Parathyroid adenoma (tissue), 2 donors: ENCODE results near the gene FKBP6.

ENCODE experiments used
- H2AFZ ChIP-seq: fragments of 300-600 bp; sonication (generic); one replicate; pipeline ENCODE4 v1.7.0; 2017; ENCODE audit warnings: antibody characterized with exemption, mild to moderate bottlenecking
- H3K27ac ChIP-seq: fragments of 300-600 bp; sonication (generic); one replicate; pipeline ENCODE4 v1.7.0; 2017
- H3K27me3 ChIP-seq: fragments of 300-600 bp; sonication (generic); one replicate; pipeline ENCODE4 v1.7.0; 2017; ENCODE audit warnings: low read length; ENCODE audit not compliant: control insufficient read depth, insufficient read depth
- H3K36me3 ChIP-seq: fragments of 300-600 bp; sonication (generic); one replicate; pipeline ENCODE4 v1.7.0; 2017; ENCODE audit warnings: low read length; ENCODE audit not compliant: control insufficient read depth, insufficient read depth
- H3K4me1 ChIP-seq: fragments of 300-600 bp; sonication (generic); one replicate; pipeline ENCODE4 v1.7.0; 2017; ENCODE audit warnings: control low read depth
- H3K4me2 ChIP-seq: fragments of 300-600 bp; sonication (generic); one replicate; pipeline ENCODE4 v1.7.0; 2017; ENCODE audit warnings: low read length
- H3K4me3 ChIP-seq: fragments of 300-600 bp; sonication (generic); one replicate; pipeline ENCODE4 v1.7.0; 2017; ENCODE audit warnings: low read depth, low read length
- H3K79me2 ChIP-seq: fragments of 300-600 bp; sonication (generic); one replicate; pipeline ENCODE4 v1.7.0; 2017; ENCODE audit warnings: control low read depth
- H3K9ac ChIP-seq: fragments of 300-600 bp; sonication (generic); one replicate; pipeline ENCODE4 v1.7.0; 2017; ENCODE audit warnings: mild to moderate bottlenecking
- H3K9me3 ChIP-seq: fragments of 300-600 bp; sonication (generic); one replicate; pipeline ENCODE4 v1.7.0; 2017; ENCODE audit warnings: low read length; ENCODE audit not compliant: control insufficient read depth
- TF ChIP-seq, protein P1 (sequence below): fragments of 300-600 bp; sonication (generic); IDR thresholded peaks from one replicate; pipeline ENCODE4 v1.7.0; 2017; ENCODE audit warnings: antibody characterized with exemption, mild to moderate bottlenecking
- donor health status: primary hyperparathyroidism.

FKBP6 gene

DNA sequence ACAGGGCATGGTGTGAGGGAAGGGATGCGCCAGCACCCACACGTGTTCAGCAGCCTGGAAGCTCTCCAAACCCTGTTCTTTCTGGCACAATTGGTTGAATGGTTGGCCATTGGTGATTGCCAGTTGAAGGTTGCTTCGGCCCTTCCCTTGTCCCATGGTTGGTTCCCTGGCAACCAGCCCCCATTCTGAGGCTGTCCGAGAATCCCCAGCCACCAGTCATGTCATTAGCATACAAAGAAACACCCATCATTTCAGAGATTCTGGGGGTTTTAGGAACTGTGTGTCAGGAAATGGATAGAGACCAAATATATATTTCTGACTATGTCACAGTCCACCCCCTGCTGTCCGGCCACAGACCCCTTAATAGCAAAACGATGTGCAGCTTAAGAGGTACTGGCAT lies 21.8 kb downstream of the FKBP6 start:
- H2AFZ ChIP-seq, result no peak overlapping the region
- H3K4me3 ChIP-seq, result no peak overlapping the region
- H3K9ac ChIP-seq, result no peak overlapping the region
- no peaks in the 10 kb centered on the region for H3K79me2 ChIP-seq
- no peak overlapping the region for H3K27ac ChIP-seq
- H3K9me3 ChIP-seq, result no peaks in the 10 kb centered on the region
- no peak overlapping the region for H3K4me2 ChIP-seq
- TF ChIP-seq, protein P1, sequence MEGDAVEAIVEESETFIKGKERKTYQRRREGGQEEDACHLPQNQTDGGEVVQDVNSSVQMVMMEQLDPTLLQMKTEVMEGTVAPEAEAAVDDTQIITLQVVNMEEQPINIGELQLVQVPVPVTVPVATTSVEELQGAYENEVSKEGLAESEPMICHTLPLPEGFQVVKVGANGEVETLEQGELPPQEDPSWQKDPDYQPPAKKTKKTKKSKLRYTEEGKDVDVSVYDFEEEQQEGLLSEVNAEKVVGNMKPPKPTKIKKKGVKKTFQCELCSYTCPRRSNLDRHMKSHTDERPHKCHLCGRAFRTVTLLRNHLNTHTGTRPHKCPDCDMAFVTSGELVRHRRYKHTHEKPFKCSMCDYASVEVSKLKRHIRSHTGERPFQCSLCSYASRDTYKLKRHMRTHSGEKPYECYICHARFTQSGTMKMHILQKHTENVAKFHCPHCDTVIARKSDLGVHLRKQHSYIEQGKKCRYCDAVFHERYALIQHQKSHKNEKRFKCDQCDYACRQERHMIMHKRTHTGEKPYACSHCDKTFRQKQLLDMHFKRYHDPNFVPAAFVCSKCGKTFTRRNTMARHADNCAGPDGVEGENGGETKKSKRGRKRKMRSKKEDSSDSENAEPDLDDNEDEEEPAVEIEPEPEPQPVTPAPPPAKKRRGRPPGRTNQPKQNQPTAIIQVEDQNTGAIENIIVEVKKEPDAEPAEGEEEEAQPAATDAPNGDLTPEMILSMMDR, result no peak
- H3K27me3 ChIP-seq, result no peaks in the 10 kb centered on the region
- H3K36me3 ChIP-seq, result no peaks in the 10 kb centered on the region
- H3K4me1 ChIP-seq, result no peaks in the 10 kb centered on the region

- no peaks in the 10 kb centered on the region for H3K9me3 ChIP-seq
- no peaks in the 10 kb centered on the region for H3K36me3 ChIP-seq
- H3K9ac ChIP-seq, result no peak overlapping the region
- no peaks in the 10 kb centered on the region for H3K79me2 ChIP-seq
- H3K4me2 ChIP-seq, result no peak overlapping the region
- H2AFZ ChIP-seq, result no peak overlapping the region
- H3K4me3 ChIP-seq, result no peak overlapping the region
- H3K4me1 ChIP-seq, result no peaks in the 10 kb centered on the region
- H3K27me3 ChIP-seq, result no peaks in the 10 kb centered on the region
- TF ChIP-seq, protein P1, result no peak
- H3K27ac ChIP-seq, result no peak overlapping the region
Measured at GRCh38 chr7:73350306-73351068, 22.5 kb downstream of the FKBP6 start.

GRCh38 chr7:73351447-73352167 lies 23.6 kb downstream of the FKBP6 start:
- TF ChIP-seq, protein P1, result no peak
- Histone ChIP-seq H2AFZ (no peak overlapping the region), H3K9me3 (no peaks in the 10 kb centered on the region), H3K27me3 (no peaks in the 10 kb centered on the region), H3K36me3 (no peaks in the 10 kb centered on the region), H3K79me2 (no peaks in the 10 kb centered on the region), H3K4me2 (no peak overlapping the region), H3K4me3 (no peak overlapping the region), H3K4me1 (no peaks in the 10 kb centered on the region), H3K27ac (no peak overlapping the region), H3K9ac (no peak overlapping the region)

- H3K27ac ChIP-seq, result no peak overlapping the region
- H3K9ac ChIP-seq, result no peak overlapping the region
- H3K27me3 ChIP-seq, result no peaks in the 10 kb centered on the region
- H3K36me3 ChIP-seq, result no peaks in the 10 kb centered on the region
- TF ChIP-seq, protein P1, result no peak
- H3K4me2 ChIP-seq, result no peak overlapping the region
- no peaks in the 10 kb centered on the region for H3K79me2 ChIP-seq
- no peaks in the 10 kb centered on the region for H3K9me3 ChIP-seq
- no peak overlapping the region for H2AFZ ChIP-seq
- peaks cover 5% of the 10 kb centered on the region for H3K4me1 ChIP-seq
- H3K4me3 ChIP-seq, result no peak overlapping the region
Measured at GRCh38 chr7:73352784-73353183, 24.8 kb downstream of the FKBP6 start.
